ENCODE results near the gene ACTR6.
"Not testable (repeated sequence)": the region's sequence is repeated elsewhere in the genome, so short reads cannot be mapped to it uniquely, and the experiment has no call there.

ACTR6 gene

DNA sequence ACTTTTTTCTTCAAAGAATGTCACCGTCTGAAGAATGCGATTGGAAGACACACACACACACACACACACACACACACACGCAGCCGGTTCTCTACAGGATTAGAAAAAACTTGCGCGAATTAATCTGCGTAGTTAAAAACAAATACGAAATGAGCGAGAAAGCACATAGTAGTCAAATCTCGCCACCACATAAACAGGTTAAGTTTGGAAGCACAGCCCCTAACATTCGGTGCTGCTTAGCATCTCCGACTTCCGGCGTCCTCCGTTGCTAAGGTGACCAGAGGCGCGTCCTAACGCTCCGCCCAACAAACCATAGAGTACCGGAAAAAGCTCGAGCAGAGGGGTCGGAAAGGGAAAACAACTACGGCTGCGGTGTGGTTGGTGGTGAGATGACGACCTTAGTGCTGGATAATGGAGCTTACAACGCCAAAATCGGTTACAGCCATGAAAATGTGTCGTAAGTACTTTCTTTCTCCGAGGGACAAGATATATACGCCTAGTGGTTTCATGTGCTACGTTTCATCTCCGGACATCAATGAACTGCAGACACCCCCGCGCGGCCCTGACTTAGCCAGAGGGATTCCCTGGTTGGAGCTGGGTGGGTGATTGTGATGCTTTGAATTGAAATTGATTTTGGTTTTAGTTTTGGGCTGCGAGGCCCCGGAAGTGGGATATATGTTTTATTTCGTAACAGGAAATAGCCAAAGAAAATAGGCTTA, at the start of gene ACTR6:
Gene ACTR6, plus strand, starts transcription at position 353 of the 719 bp plus-strand sequence. Its CDS starts 37 bp downstream, at position 390.
- DNase-seq (ENCODE audit: low read depth), result peak; percentile 94

DNA sequence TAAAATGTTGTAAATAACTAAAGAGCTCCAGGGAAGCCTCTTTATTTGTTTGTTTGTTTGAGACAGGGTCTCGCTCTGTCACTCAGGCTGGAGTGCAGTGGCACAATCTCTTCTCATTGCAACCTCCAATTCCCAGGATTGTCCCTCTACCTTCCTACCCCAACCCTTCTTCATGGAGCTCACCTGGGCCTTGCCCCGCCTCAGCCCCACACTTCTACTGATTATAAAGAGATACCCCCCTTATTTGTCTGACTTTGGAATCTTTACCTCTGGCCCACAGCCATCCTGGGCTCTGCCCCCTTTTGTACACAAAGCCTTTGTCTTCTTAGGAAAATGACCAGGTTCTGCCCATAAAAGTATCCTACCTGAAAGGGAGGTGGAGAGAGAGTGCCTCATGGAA, 48.8 kb upstream of the ACTR6 start:
- DNase-seq (ENCODE audit: low read depth), result no peak

DNA sequence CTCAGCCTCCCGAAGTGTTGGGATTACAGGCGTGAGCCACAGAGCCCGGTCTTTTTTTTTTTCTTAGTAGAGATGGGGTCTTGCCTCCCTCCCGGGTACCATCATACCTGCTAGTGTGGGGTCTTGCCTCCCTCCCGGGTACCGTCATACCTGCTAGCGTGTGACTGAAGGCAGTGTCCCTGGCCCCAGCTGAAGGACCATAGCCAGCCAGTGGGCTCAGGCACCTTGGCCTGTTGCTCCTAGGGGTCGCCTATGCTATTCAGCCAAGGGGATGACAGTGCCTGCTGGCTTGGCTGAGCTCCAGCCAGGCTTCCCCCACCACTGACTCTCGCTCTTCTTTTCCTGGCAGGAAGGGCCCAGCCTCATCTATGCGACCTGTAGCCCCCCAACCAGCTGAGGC, 47.5 kb upstream of the ACTR6 start:
- DNase-seq (ENCODE audit: low read depth), result no peak

DNA sequence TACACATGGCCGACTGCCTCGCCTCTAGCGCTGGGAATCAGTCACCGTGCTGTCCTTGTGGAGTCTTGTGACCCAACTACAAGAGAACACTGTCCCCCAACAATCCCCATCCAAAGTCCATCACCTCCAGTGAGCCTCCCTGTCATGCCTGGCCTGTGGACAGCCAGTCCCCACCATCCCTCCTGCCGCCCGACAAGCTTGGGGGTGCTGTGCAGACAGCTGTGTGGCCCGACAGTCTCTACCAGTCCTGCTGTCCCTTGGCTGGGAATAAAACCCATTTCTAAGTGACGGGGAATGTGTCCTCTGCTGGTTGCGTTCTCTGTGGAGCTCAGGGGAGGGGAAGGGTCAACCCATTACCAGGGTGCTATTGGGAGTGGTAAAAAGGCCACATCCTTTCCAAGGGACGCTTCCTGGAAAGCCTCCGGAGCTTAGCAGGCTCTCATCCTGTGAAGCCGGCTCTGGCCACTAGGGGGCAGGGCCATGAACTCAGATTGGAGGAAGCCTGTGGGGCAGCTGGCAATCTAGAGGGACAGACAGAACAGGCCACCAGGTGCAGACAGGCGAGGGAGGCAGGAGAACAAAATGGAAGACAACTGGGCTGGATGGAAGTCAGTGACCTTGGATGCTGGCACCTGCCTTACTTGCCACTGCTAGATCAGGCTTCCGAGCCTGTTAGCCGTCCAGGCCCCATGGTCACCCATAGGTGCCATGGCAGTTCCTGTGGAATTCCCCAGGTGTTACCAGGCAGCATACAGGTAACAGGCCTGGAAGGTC, 46.0 kb upstream of the ACTR6 start:
- peak; percentile 56 for DNase-seq (ENCODE audit: low read depth)

DNA sequence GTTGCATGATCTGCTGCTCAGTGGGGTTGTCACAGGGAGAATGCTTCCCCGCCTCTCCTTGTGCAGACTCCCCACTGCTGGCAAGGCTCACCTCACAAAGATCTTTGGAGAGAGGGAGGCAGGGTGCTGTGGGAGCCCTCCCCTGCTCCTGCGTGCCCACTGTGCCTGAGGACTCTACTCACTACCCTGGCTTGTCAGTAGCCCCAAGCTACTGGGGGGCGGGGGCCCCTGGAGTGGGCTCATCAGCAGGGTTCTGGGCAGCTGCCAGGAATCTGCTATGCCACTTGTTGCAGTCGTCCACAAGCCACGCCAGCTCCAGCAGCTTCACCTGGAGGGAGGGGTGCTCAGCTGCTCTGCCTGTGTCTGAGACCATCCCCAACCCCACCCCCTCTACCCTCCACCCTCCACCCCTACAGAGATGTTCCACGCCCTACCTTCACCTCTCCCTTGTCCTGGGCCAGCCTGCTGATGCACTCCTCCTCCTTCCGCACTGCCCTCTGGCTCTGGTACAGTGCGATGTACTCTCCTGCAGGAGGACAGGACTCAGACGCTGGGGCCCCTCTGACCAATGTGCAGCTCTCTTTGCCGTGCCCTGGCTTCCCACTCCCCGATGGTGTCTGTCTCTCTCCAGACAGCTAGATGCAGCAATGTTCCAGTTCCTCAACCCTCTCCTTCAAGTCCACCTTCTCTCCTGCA, 43.7 kb upstream of the ACTR6 start:
- DNase-seq (ENCODE audit: low read depth), result no peak

DNA sequence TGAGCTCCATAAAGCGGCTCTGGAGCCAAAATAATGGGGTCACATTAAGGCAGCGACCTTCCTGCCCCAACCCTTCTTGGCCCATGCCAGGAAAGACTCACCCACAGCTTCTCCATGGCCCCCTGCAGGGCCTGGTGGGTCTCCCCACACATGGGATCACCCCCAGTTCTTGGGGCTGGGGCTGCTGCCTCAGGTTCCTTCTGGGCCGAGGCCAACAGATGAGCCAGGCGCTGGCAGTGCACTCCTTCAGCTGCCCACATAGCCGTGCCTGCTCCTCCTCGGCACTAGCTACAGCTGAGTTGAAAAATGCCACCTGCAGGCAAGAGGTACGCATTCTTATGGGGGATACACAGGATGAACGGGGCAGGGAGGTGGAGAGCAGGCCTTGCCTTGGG, 43.2 kb upstream of the ACTR6 start:
- DNase-seq (ENCODE audit: low read depth), result no peak

DNA sequence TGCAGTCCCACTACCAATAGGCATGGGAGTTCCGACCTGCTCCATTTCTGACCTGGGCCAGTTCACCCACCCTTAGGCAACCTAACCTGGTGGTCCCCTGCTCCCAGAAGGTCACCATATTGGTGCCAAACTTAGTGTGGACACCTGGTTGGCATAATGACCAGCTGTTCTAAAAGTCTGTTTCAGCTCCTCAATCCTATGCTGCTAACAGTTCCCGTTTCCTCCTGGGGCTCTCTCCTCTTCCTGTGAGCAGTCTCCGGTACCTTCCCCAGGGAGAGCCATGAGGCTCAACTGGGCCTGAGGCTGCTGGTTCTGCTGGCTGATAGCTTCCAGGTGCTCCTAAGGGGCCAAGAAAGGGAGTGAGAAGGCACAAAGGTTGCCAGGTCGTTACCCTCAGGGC, 42.1 kb upstream of the ACTR6 start:
- DNase-seq (ENCODE audit: low read depth), result no peak

DNA sequence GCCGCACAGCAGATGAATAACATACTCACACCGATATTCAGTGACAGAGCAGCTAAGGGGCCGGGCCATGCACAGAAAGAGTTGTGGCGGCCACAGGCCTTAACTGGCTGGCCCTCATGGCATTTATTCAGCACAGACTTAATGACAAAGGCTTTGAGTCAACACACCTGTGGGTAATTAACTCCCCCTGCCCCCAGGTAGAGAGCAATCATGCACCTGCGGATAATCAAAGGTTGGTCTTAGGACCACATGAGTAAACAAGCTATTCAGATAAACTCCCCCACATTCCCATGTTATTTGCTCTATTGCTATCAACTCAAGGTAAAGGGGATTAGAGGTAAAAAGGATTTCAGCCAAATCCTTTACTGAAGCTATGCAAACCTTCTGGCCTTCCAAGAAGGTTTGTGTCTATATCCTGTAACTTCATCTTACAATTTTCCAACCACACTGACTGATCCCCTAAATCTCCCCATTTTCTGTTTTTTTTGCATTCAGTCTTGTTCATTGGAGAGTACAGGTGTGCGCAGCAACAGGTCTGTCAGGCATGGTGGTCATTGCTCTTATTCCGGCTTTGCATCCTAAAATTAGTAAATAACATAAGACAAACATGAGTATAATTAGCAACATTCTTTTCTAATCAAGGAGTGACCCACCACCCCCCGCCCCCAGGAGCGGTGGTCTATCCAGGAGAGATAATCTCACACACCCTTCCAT, 41.1 kb upstream of the ACTR6 start:
- no peak for DNase-seq (ENCODE audit: low read depth)

DNA sequence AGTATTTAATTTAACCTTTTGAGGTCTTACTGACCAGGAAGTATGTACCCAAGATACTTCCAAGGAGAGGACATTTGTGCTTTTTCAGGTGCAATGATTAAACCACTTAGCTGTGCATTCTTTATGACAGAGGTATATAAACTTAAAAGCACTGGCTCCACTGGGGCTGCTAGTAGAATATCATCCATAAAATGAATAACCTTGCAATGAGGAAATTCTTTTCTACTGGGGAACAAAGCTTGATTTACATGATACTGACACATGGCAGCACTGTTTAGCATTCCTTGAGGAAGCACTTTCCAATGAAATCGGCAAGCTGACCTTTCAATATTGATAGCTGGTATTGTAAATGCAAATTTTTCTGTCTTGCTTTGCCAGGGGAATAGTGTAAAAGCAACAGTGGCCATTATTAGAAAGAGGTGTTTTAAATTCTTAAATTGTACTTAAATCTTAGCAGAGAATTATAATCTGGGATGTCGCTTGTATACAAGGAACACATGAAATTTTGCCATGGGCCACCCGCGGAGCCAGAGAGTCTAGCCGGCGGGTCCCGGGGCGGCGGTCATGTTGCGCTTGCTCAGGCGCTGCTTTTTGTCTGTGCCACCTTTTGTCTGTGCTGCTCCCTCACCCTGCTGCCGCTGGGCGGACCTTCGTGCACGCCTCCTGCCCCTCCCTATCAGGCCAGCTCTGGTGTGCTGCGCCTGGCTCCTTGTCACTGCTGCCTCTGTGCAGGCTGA, 37.0 kb upstream of the ACTR6 start:
- DNase-seq (ENCODE audit: low read depth), result peak; percentile 55

DNA sequence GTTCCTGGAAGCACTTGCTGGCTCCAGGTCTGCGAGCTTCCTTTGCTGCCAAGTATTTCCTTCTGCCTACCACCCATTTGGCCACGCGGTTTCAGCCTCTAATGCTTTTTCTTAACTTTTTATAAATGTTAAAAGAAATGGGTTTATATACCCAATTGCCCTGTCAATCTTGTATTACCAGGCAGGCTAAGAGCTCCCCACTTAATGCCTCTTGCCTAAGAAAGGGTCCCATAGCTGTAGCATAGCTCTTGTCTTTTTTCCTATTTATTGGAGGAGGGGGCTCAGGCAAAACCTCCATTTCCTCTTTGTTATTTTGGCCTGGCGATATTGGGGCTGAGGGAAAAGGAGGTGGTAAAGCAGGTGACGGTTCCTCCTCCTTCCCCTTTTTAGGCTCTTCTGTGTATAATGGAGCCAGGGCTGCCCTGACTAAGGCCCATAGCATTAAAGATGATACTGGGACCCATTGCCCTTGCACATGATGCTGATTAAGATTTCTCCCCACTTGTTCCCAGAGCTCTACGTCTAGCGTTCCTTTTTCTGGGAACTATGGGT, 36.4 kb upstream of the ACTR6 start:
- no peak for DNase-seq (ENCODE audit: low read depth)

DNA sequence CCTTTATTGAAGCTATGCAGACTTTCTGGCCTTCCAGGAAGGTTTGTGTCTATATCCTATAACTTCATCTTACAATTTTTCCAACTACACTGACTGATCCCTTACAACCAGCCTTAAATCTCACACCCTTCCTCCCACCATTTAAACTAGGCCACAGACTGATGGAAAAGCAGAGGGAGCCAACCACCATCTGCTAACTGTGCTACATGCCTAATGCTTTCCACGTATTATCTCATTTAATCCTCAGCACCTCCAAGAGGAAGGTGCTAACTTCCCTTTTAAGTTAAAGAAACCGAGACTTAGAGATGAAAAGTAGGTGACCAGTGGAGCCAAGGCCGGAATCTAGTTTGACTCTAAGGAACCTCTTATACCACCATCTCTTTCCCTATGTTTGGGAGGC, 35.3 kb upstream of the ACTR6 start:
- DNase-seq (ENCODE audit: low read depth), result no peak

DNA sequence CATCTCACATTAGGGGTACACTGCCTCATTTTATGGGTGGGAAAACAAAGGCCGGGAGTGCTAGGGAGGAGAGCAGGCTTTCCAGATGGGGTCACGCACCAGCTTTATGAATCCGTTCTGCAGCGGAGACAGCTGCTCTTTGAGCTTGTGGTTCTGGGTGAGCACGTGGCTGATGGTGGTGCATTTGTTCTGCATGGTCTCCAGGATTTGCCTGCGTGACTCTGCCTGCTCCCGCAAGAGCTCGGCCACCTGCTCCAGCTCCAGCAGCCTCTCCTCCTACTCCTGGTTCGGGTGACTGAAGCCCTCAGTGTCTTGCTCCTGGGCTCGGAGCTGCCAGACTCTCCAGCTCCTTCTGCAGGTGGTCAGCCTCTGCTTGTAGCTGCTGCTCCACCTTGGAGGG, 34.4 kb upstream of the ACTR6 start:
- no peak for DNase-seq (ENCODE audit: low read depth)

DNA sequence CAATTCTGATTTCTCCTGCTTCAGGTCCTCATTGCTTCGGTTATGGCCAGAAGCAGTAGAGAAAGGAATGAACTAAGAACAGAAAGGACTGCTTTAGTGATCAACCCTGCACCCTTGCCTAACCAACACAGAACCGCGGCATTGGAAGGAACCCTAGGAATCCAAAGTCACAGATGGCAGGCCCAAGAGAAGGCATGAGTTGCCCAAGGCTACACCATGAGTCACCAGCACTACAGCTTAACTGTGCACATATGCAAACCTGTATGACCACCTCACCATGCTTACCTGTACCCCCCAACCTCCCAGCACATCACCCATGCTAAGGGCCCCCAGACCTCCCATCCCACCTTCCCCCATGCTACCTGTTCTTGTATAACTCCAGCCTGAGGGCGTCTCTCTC, 32.1 kb upstream of the ACTR6 start:
- no peak for DNase-seq (ENCODE audit: low read depth)

DNA sequence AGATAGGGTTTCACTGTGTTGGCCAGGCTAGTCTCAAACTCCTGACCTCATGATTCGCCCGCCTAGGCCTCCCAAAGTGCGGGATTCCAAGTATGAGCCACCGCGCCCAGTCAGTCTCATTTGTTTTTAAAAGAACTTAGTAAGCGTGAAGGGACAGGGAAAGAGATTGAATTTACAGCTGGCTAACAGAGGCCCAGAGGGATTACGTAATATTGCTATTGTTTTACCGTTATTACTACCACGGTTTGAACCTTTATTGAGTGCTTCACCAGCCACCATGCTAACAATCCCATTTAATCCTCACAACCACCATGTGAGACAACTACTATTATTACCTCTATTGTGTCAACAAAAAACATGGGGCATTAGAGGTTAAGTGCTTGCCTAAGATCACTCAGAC, 31.3 kb upstream of the ACTR6 start:
- DNase-seq (ENCODE audit: low read depth), result no peak

DNA sequence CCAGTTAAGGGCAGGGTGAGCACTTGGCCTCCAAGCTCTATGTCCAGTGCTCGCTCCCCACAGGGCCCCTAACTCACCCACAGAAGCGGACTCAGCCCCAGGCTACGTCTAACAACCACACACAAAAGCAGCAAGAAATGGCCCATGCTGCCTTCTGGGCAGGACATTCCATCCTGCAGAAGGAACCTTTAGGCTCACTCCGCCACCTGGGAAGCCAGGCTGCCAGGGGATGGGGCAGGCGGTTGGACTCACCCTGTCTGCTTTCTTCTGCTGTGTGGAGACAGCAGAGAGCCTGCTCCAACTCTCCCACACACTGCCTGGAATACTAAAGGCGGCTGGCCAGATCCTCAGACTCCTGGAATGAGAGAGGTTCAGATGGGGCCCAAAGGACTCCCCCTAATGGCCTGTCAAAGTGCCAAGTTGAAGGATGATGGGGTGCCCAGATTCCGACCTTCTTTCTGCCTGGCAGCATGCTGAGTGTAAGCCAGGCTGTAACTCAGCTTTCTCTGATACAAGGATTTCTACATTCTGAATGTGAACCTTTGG, 30.2 kb upstream of the ACTR6 start:
- no peak for DNase-seq (ENCODE audit: low read depth)

DNA sequence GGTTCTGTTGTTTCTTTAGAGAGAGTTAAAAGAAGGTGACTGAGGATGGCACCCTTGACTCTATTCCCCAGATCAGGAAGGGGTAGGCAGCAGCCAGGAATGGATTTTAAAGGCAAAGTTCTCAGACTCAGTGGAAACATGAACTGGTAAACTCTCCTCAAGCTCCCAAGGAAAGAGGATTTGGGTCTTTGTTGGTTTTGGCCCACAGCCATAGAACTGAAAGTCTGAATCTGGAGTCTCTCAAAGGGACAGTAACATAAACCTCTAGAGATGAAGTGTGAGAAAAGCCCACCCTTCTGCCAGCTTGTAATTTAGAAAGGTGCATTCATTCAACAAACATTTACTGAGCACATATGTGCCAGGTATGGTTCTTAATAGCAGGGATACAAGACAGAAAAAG, 29.4 kb upstream of the ACTR6 start:
- DNase-seq (ENCODE audit: low read depth), result no peak

DNA sequence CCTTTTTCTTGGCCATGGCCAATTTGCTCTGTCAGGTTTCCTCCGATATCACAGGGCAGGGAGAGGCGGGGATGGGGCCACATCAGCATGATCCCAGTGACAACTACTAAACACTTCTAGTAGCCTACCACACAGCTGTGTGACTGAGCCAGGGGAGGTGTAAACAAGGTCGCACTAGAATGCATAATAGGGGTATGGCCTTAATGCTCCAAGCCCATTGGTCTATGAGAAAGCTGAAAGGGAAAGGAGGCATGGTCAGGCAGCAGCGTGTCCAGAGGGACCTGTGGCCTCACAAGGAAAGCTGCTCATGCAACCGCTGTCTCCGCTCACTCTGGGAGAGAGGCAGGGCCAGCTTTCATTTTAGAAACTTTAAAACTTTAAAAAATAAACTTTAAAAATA, 27.5 kb upstream of the ACTR6 start:
- no peak for DNase-seq (ENCODE audit: low read depth)

DNA sequence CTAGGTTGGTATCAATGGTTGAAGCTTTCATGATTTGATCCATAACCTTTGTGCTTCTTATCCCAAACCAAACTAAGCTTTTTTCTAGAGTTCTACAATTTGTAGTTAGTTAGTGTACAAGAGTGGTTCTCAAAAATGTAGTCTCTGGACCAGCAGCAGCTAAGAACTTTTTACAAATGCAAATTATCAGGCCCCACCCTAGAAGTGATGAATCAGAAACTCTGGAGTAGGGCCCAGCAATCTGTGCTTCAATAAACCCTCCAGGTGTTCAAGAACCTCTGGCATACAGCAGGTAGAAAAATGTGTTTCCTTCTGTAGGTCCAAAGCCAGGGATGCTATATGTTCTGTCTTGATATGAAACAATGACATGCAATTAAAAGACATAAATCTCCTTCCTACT, 26.1 kb upstream of the ACTR6 start:
- no peak for DNase-seq (ENCODE audit: low read depth)

DNA sequence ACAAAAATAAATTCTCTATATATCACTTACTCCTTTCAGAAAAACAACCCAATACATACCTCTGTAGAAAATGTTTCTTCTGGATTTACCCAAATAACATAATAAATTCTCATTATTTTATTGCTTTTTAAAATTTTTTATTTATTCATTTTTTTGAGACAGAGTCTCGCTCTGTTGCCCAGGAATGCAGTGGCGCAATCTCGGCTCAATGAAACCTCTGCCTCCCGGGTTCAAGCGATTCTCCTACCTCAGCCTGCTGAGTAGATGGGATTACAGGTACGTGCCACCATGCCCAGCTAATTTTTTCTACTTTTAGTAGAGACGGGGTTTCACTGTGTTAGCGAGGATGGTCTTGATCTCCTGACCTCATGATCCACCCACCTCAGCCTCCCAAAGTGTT, 24.1 kb upstream of the ACTR6 start:
- not testable (repeated sequence) for DNase-seq (ENCODE audit: low read depth)

DNA sequence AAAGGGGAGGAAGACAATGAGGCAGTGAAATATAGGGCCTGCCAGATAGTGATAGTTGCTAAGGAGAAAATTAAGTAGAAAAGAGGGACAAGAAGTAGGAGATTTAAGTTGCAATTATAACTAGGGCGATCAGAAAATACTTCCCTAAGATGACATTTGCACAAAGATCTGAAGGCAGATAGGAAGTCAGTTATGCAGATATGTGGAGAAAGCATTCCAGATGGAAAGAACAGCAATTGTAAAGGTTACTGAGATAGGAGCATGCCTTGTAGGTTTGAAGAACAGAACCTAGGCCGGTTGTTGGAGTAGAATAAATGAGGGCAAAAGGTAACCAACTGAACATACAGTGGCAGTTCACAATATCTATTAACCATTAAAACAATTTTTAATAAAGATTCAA, 21.4 kb upstream of the ACTR6 start:
- DNase-seq (ENCODE audit: low read depth), result no peak

DNA sequence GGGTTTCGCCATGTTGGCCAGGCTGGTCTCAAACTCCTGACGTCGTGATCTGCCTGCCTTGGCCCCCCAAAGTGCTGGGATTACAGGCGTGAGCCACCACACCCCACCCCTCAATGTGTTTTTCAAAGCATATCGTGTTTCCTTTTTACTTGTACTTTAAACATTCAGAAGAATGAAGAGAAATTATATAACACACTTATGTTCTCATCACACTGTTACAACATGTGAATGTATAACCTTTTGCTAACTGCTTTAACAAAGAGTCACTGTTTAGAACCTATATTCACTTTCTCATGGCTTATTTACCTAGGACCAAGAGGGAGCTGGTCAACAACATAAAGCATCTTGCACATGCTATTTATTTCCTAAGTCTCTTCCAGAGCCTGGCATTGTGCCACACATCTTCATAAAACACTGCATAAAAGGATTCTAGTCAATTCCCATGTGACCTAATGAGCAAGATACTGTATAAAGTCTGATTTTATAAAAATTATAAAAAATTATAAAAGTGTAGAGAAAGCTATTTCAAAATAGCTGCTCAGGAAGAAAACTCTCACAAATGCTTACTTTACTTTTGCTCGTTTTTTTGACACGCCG, 16.0 kb upstream of the ACTR6 start:
- DNase-seq (ENCODE audit: low read depth), result no peak
